ENCODE data around the gene LTK.
A peak's percentile ranks its signal among the peaks of the same experiment; 100 is the strongest.
"Not testable (repeated sequence)": the region's sequence is repeated elsewhere in the genome, so short reads cannot be mapped to it uniquely, and the experiment has no call there.

LTK gene

GRCh38 chr15:41474436-41474835, 39.2 kb downstream of the LTK start:
- DNase-seq (ENCODE audit: low spot score), result no peak
- no peak for TF ChIP-seq CTCF (IDR thresholded peaks at IDR 0.05; ENCODE audit: extremely low read depth, insufficient read depth, missing control alignments)
- in situ Hi-C loops (cut with MboI; ENCODE audit: low pct_unique_long_range_greater_than_20kb, low sequenced_read_pairs, unreplicated experiment), result no loop called here

- DNase-seq (ENCODE audit: low spot score), result no peak
- in situ Hi-C loops (cut with MboI; ENCODE audit: low pct_unique_long_range_greater_than_20kb, low sequenced_read_pairs, unreplicated experiment), result no loop called here
- no peak for TF ChIP-seq CTCF (IDR thresholded peaks at IDR 0.05; ENCODE audit: extremely low read depth, insufficient read depth, missing control alignments)
These were observed 40.2 kb downstream of the LTK start for GRCh38 chr15:41473418-41473817.

GRCh38 chr15:41469644-41470043, 44.0 kb downstream of the LTK start:
- DNase-seq (ENCODE audit: low spot score); in situ Hi-C loops (cut with MboI; ENCODE audit: low pct_unique_long_range_greater_than_20kb, low sequenced_read_pairs, unreplicated experiment): not testable (repeated sequence)

- no peak for TF ChIP-seq CTCF (IDR thresholded peaks at IDR 0.05; ENCODE audit: extremely low read depth, insufficient read depth, missing control alignments)
- DNase-seq (ENCODE audit: low spot score), result no peak
- in situ Hi-C loops (cut with MboI; ENCODE audit: low pct_unique_long_range_greater_than_20kb, low sequenced_read_pairs, unreplicated experiment), result no loop called here
These were observed 46.9 kb downstream of the LTK start for GRCh38 chr15:41466711-41467110.

GRCh38 chr15:41465822-41466421, 47.7 kb downstream of the LTK start:
- peak; percentile 89 for TF ChIP-seq CTCF (IDR thresholded peaks at IDR 0.05; ENCODE audit: extremely low read depth, insufficient read depth, missing control alignments)

GRCh38 chr15:41464889-41465580, 48.6 kb downstream of the LTK start:
- in situ Hi-C loops (cut with MboI; ENCODE audit: low pct_unique_long_range_greater_than_20kb, low sequenced_read_pairs, unreplicated experiment), result no loop called here
- DNase-seq (ENCODE audit: low spot score), result no peak
- TF ChIP-seq CTCF (IDR thresholded peaks at IDR 0.05; ENCODE audit: extremely low read depth, insufficient read depth, missing control alignments), result no peak

More at GRCh38 chr15:41465822-41466421, 47.7 kb downstream of the LTK start:
- peak; percentile 58 for DNase-seq (ENCODE audit: low spot score)
- in situ Hi-C loops (cut with MboI; ENCODE audit: low pct_unique_long_range_greater_than_20kb, low sequenced_read_pairs, unreplicated experiment), result no loop called here

- no peak for DNase-seq (ENCODE audit: low spot score)
- in situ Hi-C loops (cut with MboI; ENCODE audit: low pct_unique_long_range_greater_than_20kb, low sequenced_read_pairs, unreplicated experiment), result no loop called here
- no peak for TF ChIP-seq CTCF (IDR thresholded peaks at IDR 0.05; ENCODE audit: extremely low read depth, insufficient read depth, missing control alignments)
These were observed 51.4 kb downstream of the LTK start for GRCh38 chr15:41462084-41462795.
